ENCODE measurements around the gene HTRA3.

GRCh38 chr4:8322794-8323704 lies 53.5 kb downstream of the HTRA3 start:
- TF ChIP-seq CTCF (IDR thresholded peaks at IDR 0.05): no peak
- no peak for TF ChIP-seq POLR2A (IDR thresholded peaks at IDR 0.05)
